HCT116 (cell line): ENCODE measurements around the gene AXIN2. TPM values are rescaled to one million over a fixed set of nuclear protein-coding genes. Genes with fewer than 3 reads are reported as not detected.

ENCODE experiments used
- ATAC-seq: fragments of 200-7000 bp; cut with Tn5 transposase; 2 replicates; pipeline ENCODE4 v1.9.1; 2020; ENCODE audit warnings: mild to moderate bottlenecking, moderate library complexity
- BruUV-seq: library from RNA; stranded (reverse); fragments of 400-500 nt; replicated peaks from 2 replicates; lab custom pipeline; 2021; lab: Mats Ljungman, UMichigan
- CTCF ChIA-PET: fragments of 300-600 bp; sonication (Branson Sonifier 250); formaldehyde crosslinking; loops from one replicate; lab custom pipeline; 2021; ENCODE audit warnings: antibody characterized with exemption; lab: Charles Lee
- POLR2A ChIA-PET: fragments of 300-600, 350-600 bp; sonication (Branson Sonifier 250); formaldehyde crosslinking; loops from one replicate; lab custom pipeline; 2021; ENCODE audit warnings: antibody characterized with exemption; lab: Charles Lee
- RAD21 ChIA-PET, 2 experiments: fragments of 300-600 bp; sonication (Branson Sonifier 250); formaldehyde crosslinking; loops; one replicate each; lab custom pipeline; 2023; ENCODE audit warnings: low total read pairs in 2 of 2; ENCODE audit not compliant: uncharacterized antibody in 2 of 2, unreplicated experiment in 2 of 2, low non-redundant PET in 1 of 2; lab: Charles Lee
- DNase-seq: peaks from one replicate; pipeline ENCODE4 v3.0.0-alpha.2; 2010; ENCODE audit warnings: low read depth, low spot score
- H2AFZ ChIP-seq: fragments of 200-600 bp; shearing (Covaris generic), sonication (generic); 2 replicates; pipeline ENCODE4 v1.6.1; 2017; ENCODE audit warnings: low read depth, mixed run types, mixed read lengths, antibody characterized with exemption, low read length; ENCODE audit not compliant: poor library complexity, severe bottlenecking
- H3K27ac ChIP-seq: 2 replicates; pipeline ENCODE4 v1.5.1; 2012; ENCODE audit warnings: low read depth, low read length
- H3K27me3 ChIP-seq: fragments of 200-600 bp; sonication (generic); 2 replicates; pipeline ENCODE4 v1.6.1; 2016; ENCODE audit warnings: mixed run types, low read length, mixed read lengths; ENCODE audit not compliant: insufficient read depth
- H3K36me3 ChIP-seq, 2 experiments: fragments of 200-500 bp in 1 of 2; fragments of 200-600 bp in 1 of 2; sonication (Bioruptor generic) in 1 of 2; sonication (generic) in 1 of 2; 2 replicates each; pipeline versions ENCODE4 v1.5.1 to v1.6.1; 2014 to 2016; ENCODE audit warnings: low read length in 2 of 2, inconsistent platforms in 1 of 2, mixed read lengths in 1 of 2, mixed run types in 1 of 2; ENCODE audit not compliant: insufficient read depth in 2 of 2, control insufficient read depth in 1 of 2
- H3K4me1 ChIP-seq, 2 experiments: fragments of 200-600 bp in 1 of 2; sonication (generic) in 1 of 2; 2 replicates each; pipeline versions ENCODE4 v1.5.1 to v1.6.1; 2012 to 2017; ENCODE audit warnings: low read length in 2 of 2, inconsistent platforms in 1 of 2, mild to moderate bottlenecking in 1 of 2, mixed read lengths in 1 of 2, mixed run types in 1 of 2, moderate library complexity in 1 of 2; ENCODE audit not compliant: insufficient read depth in 2 of 2, control insufficient read depth in 1 of 2
- H3K4me2 ChIP-seq: fragments of 200-600 bp; sonication (generic); 2 replicates; pipeline ENCODE4 v1.6.1; 2017; ENCODE audit warnings: mixed run types, low read length, mixed read lengths
- H3K4me3 ChIP-seq, 2 experiments: fragments of 200-600 bp in 1 of 2; sonication (generic) in 1 of 2; replicated peaks in 1 of 2; 2 replicates each; pipeline ENCODE4 v1.5.1; 2011 to 2016; ENCODE audit warnings: low read length in 2 of 2, control low read depth in 1 of 2, low read depth in 1 of 2, mild to moderate bottlenecking in 1 of 2, mixed read lengths in 1 of 2, mixed run types in 1 of 2
- H3K79me2 ChIP-seq: fragments of 200-600 bp; sonication (generic); 2 replicates; pipeline ENCODE4 v1.6.1; 2017; ENCODE audit warnings: mild to moderate bottlenecking, mixed run types, low read length, moderate library complexity, mixed read lengths; ENCODE audit not compliant: insufficient read depth
- H3K9ac ChIP-seq: fragments of 200-600 bp; sonication (generic); 2 replicates; pipeline ENCODE4 v1.6.1; 2016; ENCODE audit warnings: low read length, mixed read lengths
- H3K9me2 ChIP-seq: fragments of 200-600 bp; sonication (generic), shearing (Covaris generic); 2 replicates; pipeline ENCODE4 v1.6.1; 2017; ENCODE audit warnings: mixed run types, mild to moderate bottlenecking, moderate library complexity; ENCODE audit not compliant: insufficient read depth
- H3K9me3 ChIP-seq, 2 experiments: fragments of 200-500 bp in 1 of 2; fragments of 200-600 bp in 1 of 2; sonication (Bioruptor generic) in 1 of 2; sonication (generic) in 1 of 2; 2 replicates each; pipeline ENCODE4 v1.6.1; 2014 to 2017; ENCODE audit warnings: low read length in 2 of 2, mixed read lengths in 2 of 2, inconsistent platforms in 1 of 2, low read depth in 1 of 2, mild to moderate bottlenecking in 1 of 2, mixed run types in 1 of 2, moderate library complexity in 1 of 2; ENCODE audit not compliant: control insufficient read depth in 1 of 2, insufficient read depth in 1 of 2
- H4K20me1 ChIP-seq: fragments of 200-600 bp; sonication (generic), shearing (Covaris generic); 2 replicates; pipeline ENCODE4 v1.6.1; 2017; ENCODE audit warnings: mixed run types, mild to moderate bottlenecking, moderate library complexity; ENCODE audit not compliant: insufficient read depth
- ATF3 ChIP-seq: IDR thresholded peaks from 2 replicates; pipeline ENCODE4 v1.6.1; 2012
- EGR1 ChIP-seq: IDR thresholded peaks from 2 replicates; pipeline ENCODE4 v1.6.1; 2012; ENCODE audit warnings: low read depth
- ELF1 ChIP-seq: IDR thresholded peaks from 2 replicates; pipeline ENCODE4 v1.6.1; 2012; ENCODE audit warnings: low read depth, borderline replicate concordance
- EZH2 ChIP-seq: fragments of 200-600 bp; sonication (generic); IDR thresholded peaks from 2 replicates; pipeline ENCODE4 v1.6.1; 2017; ENCODE audit warnings: antibody characterized with exemption, mixed run types
- EZH2phosphoT487 ChIP-seq: fragments of 200-600 bp; IDR thresholded peaks from 2 replicates; pipeline ENCODE4 v1.6.1; 2018; ENCODE audit warnings: antibody characterized with exemption, borderline replicate concordance
- FOSL1 ChIP-seq: IDR thresholded peaks from 2 replicates; pipeline ENCODE4 v1.6.1; 2012; ENCODE audit warnings: low read depth
- JUND ChIP-seq: IDR thresholded peaks from 2 replicates; pipeline ENCODE4 v1.6.1; 2012
- MAX ChIP-seq: IDR thresholded peaks from 2 replicates; pipeline ENCODE4 v1.6.1; 2012
- POLR2A ChIP-seq: IDR thresholded peaks from 2 replicates; pipeline ENCODE4 v1.7.0; 2011; ENCODE audit warnings: borderline replicate concordance; ENCODE audit not compliant: insufficient read depth, insufficient read length; ENCODE audit errors: extremely low read depth
- POLR2AphosphoS5 ChIP-seq: IDR thresholded peaks from 2 replicates; pipeline ENCODE4 v1.6.1; 2011; ENCODE audit warnings: mild to moderate bottlenecking, low read depth, low read length, moderate library complexity
- SIN3A ChIP-seq: IDR thresholded peaks from 2 replicates; pipeline ENCODE4 v1.6.1; 2012; ENCODE audit warnings: low read depth
- SRF ChIP-seq: IDR thresholded peaks from 2 replicates; pipeline ENCODE4 v1.6.1; 2012; ENCODE audit warnings: low read depth
- YY1 ChIP-seq: IDR thresholded peaks from 2 replicates; pipeline ENCODE4 v1.6.1; 2011; ENCODE audit warnings: low read length, low read depth, moderate library complexity, mild to moderate bottlenecking; ENCODE audit not compliant: insufficient replicate concordance; ENCODE audit errors: extremely low read depth
- ZBTB33 ChIP-seq: IDR thresholded peaks from 2 replicates; pipeline ENCODE4 v1.6.1; 2011; ENCODE audit warnings: mild to moderate bottlenecking, low read length, moderate library complexity; ENCODE audit not compliant: insufficient replicate concordance; ENCODE audit errors: extremely low read depth
- ZFX ChIP-seq: fragments of 450-650 bp; IDR thresholded peaks from 2 replicates; pipeline ENCODE4 v1.6.1; 2017
- ZNF274 ChIP-seq: fragments of 200-500 bp; sonication (Bioruptor generic); IDR thresholded peaks from 2 replicates; pipeline ENCODE4 v1.6.1; 2014; ENCODE audit warnings: mild to moderate bottlenecking, low read depth, low read length, inconsistent platforms
- intact Hi-C: fragments of 100-400 bp; cut with micrococcal nuclease; formaldehyde crosslinking; loops from 2 replicates; pipeline ENCODE4 v1.10.0; 2022
- total RNA-seq: library from RNA; stranded (reverse); gene quantifications from one replicate; pipeline ENCODE4 v1.2.1, GENCODE V29; 2021; ENCODE audit not compliant: unreplicated experiment
- TF ChIP-seq, protein P1 (sequence below), 3 experiments: fragments of 200-600 bp in 1 of 3; sonication (generic) in 1 of 3; IDR thresholded peaks in 2 of 3; conservative IDR thresholded peaks in 1 of 3; 2 replicates each; pipeline ENCODE4 v1.5.1; 2012 to 2017; ENCODE audit warnings: low read depth in 2 of 3, low read length in 2 of 3, antibody characterized with exemption in 1 of 3, borderline replicate concordance in 1 of 3, control low read depth in 1 of 3, mild to moderate bottlenecking in 1 of 3, mixed read lengths in 1 of 3, mixed run types in 1 of 3, moderate library complexity in 1 of 3; ENCODE audit not compliant: insufficient read depth in 1 of 3

The AXIN2 gene
- total RNA-seq, 1 experiment from 2014 or later, result 7.1 TPM

- no peaks in the 10 kb centered on the region for H3K79me2 ChIP-seq
- TF ChIP-seq ATF3, result no peak
- TF ChIP-seq ZFX, result 0 out of 2 replicates have a peak, but pooled peaks have one; percentile 28
- TF ChIP-seq, all 23 proteins: peak for 1
- intact Hi-C loops, result no loop called here
- no peaks in the 10 kb centered on the region for H3K9me2 ChIP-seq
- H3K9me3 ChIP-seq, result no peaks in the 10 kb centered on the region
- BruUV-seq, result no TSS peak
- H3K36me3 ChIP-seq, result no peaks in the 10 kb centered on the region
- no peak overlapping the region for H2AFZ ChIP-seq
- no peak overlapping the region for H3K27ac ChIP-seq
- ChIA-PET POLR2A (no interaction called here), CTCF (no interaction called here), RAD21 (interaction anchor here in 1 of 2 experiments (0.6 kb wide), 1 partner anchor 108 kb away, joined by 3 read pairs; no protein-coding TSS in a partner anchor)
- no peaks in the 10 kb centered on the region for H3K27me3 ChIP-seq
- DNase-seq (no peak), ATAC-seq (no peak)
- H3K4me3 ChIP-seq, result no peak overlapping the region
- no peak overlapping the region for H3K9ac ChIP-seq
- peaks cover 18 to 34% of the 10 kb centered on the region in 2 experiments for H3K4me1 ChIP-seq
- no peak overlapping the region for H3K4me2 ChIP-seq
- H4K20me1 ChIP-seq, result no peaks in the 10 kb centered on the region
These were observed 42.0 kb downstream of the AXIN2 start for GRCh38 chr17:65519462-65519861.

- TF ChIP-seq POLR2A (no peak), YY1 (no peak), MAX (no peak), JUND (no peak), ELF1 (no peak), POLR2AphosphoS5 (no peak), EZH2 (no peak), EZH2phosphoT487 (no peak), SRF (no peak), ZNF274 (no peak), SIN3A (no peak), ZBTB33 (no peak), ATF3 (no peak), EGR1 (no peak), FOSL1 (no peak)
- TF ChIP-seq, protein P1, sequence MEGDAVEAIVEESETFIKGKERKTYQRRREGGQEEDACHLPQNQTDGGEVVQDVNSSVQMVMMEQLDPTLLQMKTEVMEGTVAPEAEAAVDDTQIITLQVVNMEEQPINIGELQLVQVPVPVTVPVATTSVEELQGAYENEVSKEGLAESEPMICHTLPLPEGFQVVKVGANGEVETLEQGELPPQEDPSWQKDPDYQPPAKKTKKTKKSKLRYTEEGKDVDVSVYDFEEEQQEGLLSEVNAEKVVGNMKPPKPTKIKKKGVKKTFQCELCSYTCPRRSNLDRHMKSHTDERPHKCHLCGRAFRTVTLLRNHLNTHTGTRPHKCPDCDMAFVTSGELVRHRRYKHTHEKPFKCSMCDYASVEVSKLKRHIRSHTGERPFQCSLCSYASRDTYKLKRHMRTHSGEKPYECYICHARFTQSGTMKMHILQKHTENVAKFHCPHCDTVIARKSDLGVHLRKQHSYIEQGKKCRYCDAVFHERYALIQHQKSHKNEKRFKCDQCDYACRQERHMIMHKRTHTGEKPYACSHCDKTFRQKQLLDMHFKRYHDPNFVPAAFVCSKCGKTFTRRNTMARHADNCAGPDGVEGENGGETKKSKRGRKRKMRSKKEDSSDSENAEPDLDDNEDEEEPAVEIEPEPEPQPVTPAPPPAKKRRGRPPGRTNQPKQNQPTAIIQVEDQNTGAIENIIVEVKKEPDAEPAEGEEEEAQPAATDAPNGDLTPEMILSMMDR (IDR thresholded peaks at IDR 0.05 in 2 of 3, conservative IDR thresholded peaks at IDR 0.05 in 1 of 3; ENCODE audit: borderline replicate concordance in 1 of 3, insufficient read depth in 1 of 3, low read depth in 2 of 3, low read length in 2 of 3), result no peak
- no peaks in the 10 kb centered on the region for H3K36me3 ChIP-seq
- ATAC-seq (no peak; the same call in 1 of the 2 replicates), DNase-seq (no peak)
- no peaks in the 10 kb centered on the region for H3K9me3 ChIP-seq
- H3K79me2 ChIP-seq, result no peaks in the 10 kb centered on the region
- RAD21 ChIA-PET, result no interaction called here
- no TSS peak for BruUV-seq
- H3K4me3 ChIP-seq, result no peak overlapping the region
- CTCF ChIA-PET, result no interaction called here
- intact Hi-C loops, result no loop called here
- H2AFZ ChIP-seq, result no peak overlapping the region
- no peak overlapping the region for H3K4me2 ChIP-seq
- POLR2A ChIA-PET, result no interaction called here
- H3K9ac ChIP-seq, result no peak overlapping the region
- H4K20me1 ChIP-seq, result no peaks in the 10 kb centered on the region
- no peaks in the 10 kb centered on the region for H3K27me3 ChIP-seq
- no peak overlapping the region for H3K27ac ChIP-seq
- peaks cover 23 to 41% of the 10 kb centered on the region in 2 experiments for H3K4me1 ChIP-seq
- no peaks in the 10 kb centered on the region for H3K9me2 ChIP-seq
These were observed 43.2 kb downstream of the AXIN2 start for GRCh38 chr17:65518256-65518655.
